ENCODE data around the gene RAB11FIP4.

DNA sequence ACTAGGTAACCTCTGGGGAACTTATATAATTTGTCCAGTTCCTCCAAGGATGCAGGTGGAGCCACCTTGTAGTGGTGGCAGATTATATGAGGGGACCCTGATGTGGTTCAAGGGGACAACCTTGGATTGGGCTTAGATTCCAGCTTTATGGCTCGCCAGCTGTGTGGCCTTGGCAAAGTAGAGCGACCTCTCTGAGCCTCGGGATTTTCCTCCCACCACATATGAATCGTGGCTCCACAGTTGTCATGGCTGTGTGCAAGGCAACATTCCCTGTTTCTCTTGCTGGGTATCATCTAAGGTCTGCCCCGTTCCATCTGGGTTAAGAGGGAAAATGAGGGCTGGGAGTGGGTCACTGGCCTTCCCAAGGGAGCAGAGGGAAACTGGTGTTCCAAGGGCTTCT is 104.6 kb downstream of the RAB11FIP4 start:
- TF ChIP-seq, protein P1, sequence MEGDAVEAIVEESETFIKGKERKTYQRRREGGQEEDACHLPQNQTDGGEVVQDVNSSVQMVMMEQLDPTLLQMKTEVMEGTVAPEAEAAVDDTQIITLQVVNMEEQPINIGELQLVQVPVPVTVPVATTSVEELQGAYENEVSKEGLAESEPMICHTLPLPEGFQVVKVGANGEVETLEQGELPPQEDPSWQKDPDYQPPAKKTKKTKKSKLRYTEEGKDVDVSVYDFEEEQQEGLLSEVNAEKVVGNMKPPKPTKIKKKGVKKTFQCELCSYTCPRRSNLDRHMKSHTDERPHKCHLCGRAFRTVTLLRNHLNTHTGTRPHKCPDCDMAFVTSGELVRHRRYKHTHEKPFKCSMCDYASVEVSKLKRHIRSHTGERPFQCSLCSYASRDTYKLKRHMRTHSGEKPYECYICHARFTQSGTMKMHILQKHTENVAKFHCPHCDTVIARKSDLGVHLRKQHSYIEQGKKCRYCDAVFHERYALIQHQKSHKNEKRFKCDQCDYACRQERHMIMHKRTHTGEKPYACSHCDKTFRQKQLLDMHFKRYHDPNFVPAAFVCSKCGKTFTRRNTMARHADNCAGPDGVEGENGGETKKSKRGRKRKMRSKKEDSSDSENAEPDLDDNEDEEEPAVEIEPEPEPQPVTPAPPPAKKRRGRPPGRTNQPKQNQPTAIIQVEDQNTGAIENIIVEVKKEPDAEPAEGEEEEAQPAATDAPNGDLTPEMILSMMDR (IDR thresholded peaks at IDR 0.05; ENCODE audit: low read depth, low read length): no peak
- TF ChIP-seq POLR2A (IDR thresholded peaks at IDR 0.05; ENCODE audit: extremely low read depth, insufficient read length): no peak

All from NB4 (cell line).